Heart left ventricle (tissue), 16 donors: Measurements from ENCODE around the gene EPN2. TPM values are rescaled to one million over a fixed set of nuclear protein-coding genes. Genes with fewer than 3 reads are reported as not detected.

Experiments used
- ATAC-seq, 4 donors: fragments of 200-7000 bp; cut with Tn5 transposase; one replicate each; pipeline ENCODE4 v1.9.1; 2020 to 2022; ENCODE audit warnings: moderate library complexity in 4 of 4, mild to moderate bottlenecking in 3 of 4, moderate number of reproducible peaks in 1 of 4
- DNase-seq, 5 donors: peaks; one replicate each; pipeline ENCODE4 v3.0.0-alpha.2; 2020
- H3K27ac ChIP-seq, 12 donors: fragments of 200-600 bp; sonication (generic) in 4 of 12; one replicate each; pipeline versions ENCODE4 v1.5.0 to v1.8.0; 2016 to 2022; ENCODE audit warnings: mild to moderate bottlenecking in 2 of 12
- H3K27me3 ChIP-seq, 9 donors: fragments of 200-600 bp; sonication (generic) in 2 of 9; one replicate each; pipeline versions ENCODE4 v1.5.1 to v1.8.0; 2016 to 2022; ENCODE audit warnings: mild to moderate bottlenecking in 3 of 9
- H3K36me3 ChIP-seq, 9 donors: fragments of 200-600 bp; sonication (generic) in 2 of 9; one replicate each; pipeline versions ENCODE4 v1.5.0 to v1.8.0; 2018 to 2022; ENCODE audit warnings: mild to moderate bottlenecking in 2 of 9
- H3K4me1 ChIP-seq, 12 donors: fragments of 200-600 bp; sonication (generic) in 4 of 12; one replicate each; pipeline versions ENCODE4 v1.5.0 to v1.8.0; 2016 to 2022; ENCODE audit warnings: mild to moderate bottlenecking in 3 of 12
- H3K4me3 ChIP-seq, 12 donors: fragments of 200-600 bp; sonication (generic) in 4 of 12; one replicate each; pipeline versions ENCODE4 v1.5.0 to v1.8.0; 2017 to 2022; ENCODE audit warnings: mild to moderate bottlenecking in 9 of 12, moderate library complexity in 4 of 12
- H3K9me3 ChIP-seq, 12 donors: fragments of 200-600 bp; sonication (generic) in 4 of 12; one replicate each; pipeline versions ENCODE4 v1.5.0 to v1.8.0; 2016 to 2022; ENCODE audit warnings: mild to moderate bottlenecking in 1 of 12
- POLR2A ChIP-seq, 2 donors: fragments of 450-650 bp; IDR thresholded peaks; one replicate each; pipeline ENCODE4 v1.6.1; 2017; ENCODE audit warnings: antibody characterized with exemption in 2 of 2, mild to moderate bottlenecking in 2 of 2, moderate library complexity in 2 of 2
- WGBS, 4 donors: extraction: QIAGEN DNeasy Blood & Tissue Kit in 2 of 4; methylation state at CpG; one replicate each; pipeline versions ENCODE4 v1.1.5 to v1.1.7; 2013 to 2018; 5-methylcytosine and 5-hydroxymethylcytosine counted together
- intact Hi-C, 10 donors: fragments of 100-400 bp; cut with DNase I; formaldehyde crosslinking; loops; one replicate each; pipeline versions ENCODE4 v1.11.1 to v1.14.2; 2022
- polyA plus RNA-seq, 2 donors: library from polyadenylated mRNA; stranded (reverse); fragments of 200-250 nt; gene quantifications; one replicate each; pipeline ENCODE4 v1.2.3, GENCODE V29; 2013
- total RNA-seq, 9 donors: library from RNA; depleted of rRNA in 2 of 9; stranded (reverse); fragments of >200 nt in 2 of 9; fragmentation: NEBNext Ultra II Directional in 3 of 9; extraction: Animal tissue kit (Norgen Biotek cat#: 25700) in 3 of 9; gene quantifications; one replicate each; pipeline versions ENCODE4 v1.1.0 to v1.2.4, GENCODE V29; 2016 to 2023
- TF ChIP-seq, protein P1 (sequence below), 12 donors: fragments of 200-600 bp; sonication (generic) in 4 of 12; IDR thresholded peaks; one replicate each; pipeline versions ENCODE4 v1.5.0 to v1.8.0; 2018 to 2022; ENCODE audit warnings: antibody characterized with exemption in 12 of 12, mild to moderate bottlenecking in 5 of 12
- donor health status: ischemic (EF 13 %, LVEDD 7.1; RV severe dilation, severe dysfunction).
- donor health status: healthy with polysubstance abuse.
- donor health status: DM: no; HTN: yes; CAD: no.
- donor health status: DM: no; HTN: no; CAD: no.
- donor health status: ischemic (EF 25% LVEDD 6.9; RV normal size, moderate dysfunction).
- donor health status: ischemic (EF 25% LVEDD 5.7; RV mildly dilated, moderate dysfunction).
- donor health status: healthy.
- donor health status: DM: yes; HTN: yes; CAD: no.
- donor health status: ischemic (EF 35%, LVEDD 5.7; RV mildly dilated, moderate dysfunction).
- donor health status: nonischemic (EF 11% LVEDD 7.7; RV severe dilation, severe dysfunction).
- donor health status: DM: yes; HTN: yes; CAD: no.
- donor health status: PGD.
- donor health status: ischemic (EF 29% LVEDD 5.4; RV normal size, mild dysfunction).
- donor health status: nonischemic (EF 23%, LVEDD 6.1; RV moderate dilation, normal function).

The EPN2 gene
- total and polyA plus RNA-seq, 11 donors: 26.4 to 114 (median 72.0) TPM

DNA sequence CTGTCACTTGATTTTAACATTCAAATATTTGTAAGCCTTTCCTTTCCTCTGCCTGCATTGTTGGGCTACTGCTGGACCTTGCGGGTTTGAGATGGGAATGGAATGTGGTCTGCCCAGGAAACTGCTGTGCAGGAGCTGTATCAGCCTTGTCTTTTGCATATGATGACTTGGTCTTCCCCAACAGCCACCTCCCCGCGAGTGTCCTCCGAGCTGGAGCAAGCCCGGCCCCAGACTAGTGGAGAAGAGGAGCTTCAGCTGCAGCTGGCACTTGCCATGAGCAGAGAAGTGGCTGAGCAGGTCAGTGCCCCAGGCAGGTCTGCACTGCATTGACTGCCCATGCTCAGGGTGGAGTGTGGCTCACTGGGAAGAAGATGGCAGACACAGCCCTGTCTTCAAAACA, 72.5 kb downstream of the EPN2 start:
- DNase-seq (no peak), ATAC-seq (no peak)
- Histone ChIP-seq H3K27ac (no peak overlapping the region), H3K36me3 (peaks cover 0 to 51% (median 34%) of the 10 kb centered on the region in 9 donors), H3K9me3 (no peaks in the 10 kb centered on the region), H3K4me3 (no peak overlapping the region), H3K4me1 (peaks cover 0 to 62% (median 45%) of the 10 kb centered on the region in 12 donors), H3K27me3 (peaks cover 0 to 33% (median 0%) of the 10 kb centered on the region in 9 donors)
- WGBS, 4 donors: 90 to 97% (median 92%) methylated on average over 3 to 5 of the region's 5 CpGs
- TF ChIP-seq, protein P1, sequence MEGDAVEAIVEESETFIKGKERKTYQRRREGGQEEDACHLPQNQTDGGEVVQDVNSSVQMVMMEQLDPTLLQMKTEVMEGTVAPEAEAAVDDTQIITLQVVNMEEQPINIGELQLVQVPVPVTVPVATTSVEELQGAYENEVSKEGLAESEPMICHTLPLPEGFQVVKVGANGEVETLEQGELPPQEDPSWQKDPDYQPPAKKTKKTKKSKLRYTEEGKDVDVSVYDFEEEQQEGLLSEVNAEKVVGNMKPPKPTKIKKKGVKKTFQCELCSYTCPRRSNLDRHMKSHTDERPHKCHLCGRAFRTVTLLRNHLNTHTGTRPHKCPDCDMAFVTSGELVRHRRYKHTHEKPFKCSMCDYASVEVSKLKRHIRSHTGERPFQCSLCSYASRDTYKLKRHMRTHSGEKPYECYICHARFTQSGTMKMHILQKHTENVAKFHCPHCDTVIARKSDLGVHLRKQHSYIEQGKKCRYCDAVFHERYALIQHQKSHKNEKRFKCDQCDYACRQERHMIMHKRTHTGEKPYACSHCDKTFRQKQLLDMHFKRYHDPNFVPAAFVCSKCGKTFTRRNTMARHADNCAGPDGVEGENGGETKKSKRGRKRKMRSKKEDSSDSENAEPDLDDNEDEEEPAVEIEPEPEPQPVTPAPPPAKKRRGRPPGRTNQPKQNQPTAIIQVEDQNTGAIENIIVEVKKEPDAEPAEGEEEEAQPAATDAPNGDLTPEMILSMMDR (IDR thresholded peaks at IDR 0.05): no peak
- TF ChIP-seq POLR2A (IDR thresholded peaks at IDR 0.05): no peak
- intact Hi-C loops: loop anchor here in 1 of 10 donors (5.0 kb wide), 1 partner anchor 453 kb away; no protein-coding TSS in a partner anchor

DNA sequence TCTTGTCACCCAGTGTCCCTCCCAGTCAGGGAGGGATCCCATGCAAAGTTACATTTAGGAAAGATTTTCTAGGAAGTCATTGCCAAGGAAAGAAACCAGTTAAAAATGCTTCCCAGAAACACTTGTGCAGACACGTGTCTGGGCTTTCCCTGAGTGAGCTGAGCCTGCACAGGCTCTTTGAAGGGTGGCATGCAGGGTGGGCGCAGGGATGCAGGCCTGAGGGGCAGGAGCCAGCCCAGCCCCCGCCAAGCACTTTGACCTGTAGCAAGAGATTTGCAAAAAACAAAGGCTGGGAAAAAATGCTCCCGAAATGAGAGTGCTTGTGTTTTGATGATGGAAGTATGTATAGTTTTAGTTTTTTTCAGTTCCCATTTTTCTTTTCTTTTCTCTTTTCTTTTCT, 73.0 kb downstream of the EPN2 start:
- DNase-seq (no peak), ATAC-seq (no peak)
- TF ChIP-seq POLR2A (IDR thresholded peaks at IDR 0.05): no peak
- TF ChIP-seq, protein P1 (IDR thresholded peaks at IDR 0.05): no peak
- Histone ChIP-seq H3K36me3 (peaks cover 0 to 56% (median 34%) of the 10 kb centered on the region in 9 donors), H3K4me1 (peaks cover 0 to 57% (median 41%) of the 10 kb centered on the region in 12 donors), H3K27ac (no peak overlapping the region), H3K4me3 (no peak overlapping the region), H3K27me3 (peaks cover 0 to 33% (median 0%) of the 10 kb centered on the region in 9 donors), H3K9me3 (no peaks in the 10 kb centered on the region)
- WGBS, 4 donors: 76 to 86% (median 80%) methylated on average over 4 of the region's 4 CpGs
- intact Hi-C loops: loop anchor here in 1 of 10 donors (5.0 kb wide), 1 partner anchor 452 kb away; no protein-coding TSS in a partner anchor

DNA sequence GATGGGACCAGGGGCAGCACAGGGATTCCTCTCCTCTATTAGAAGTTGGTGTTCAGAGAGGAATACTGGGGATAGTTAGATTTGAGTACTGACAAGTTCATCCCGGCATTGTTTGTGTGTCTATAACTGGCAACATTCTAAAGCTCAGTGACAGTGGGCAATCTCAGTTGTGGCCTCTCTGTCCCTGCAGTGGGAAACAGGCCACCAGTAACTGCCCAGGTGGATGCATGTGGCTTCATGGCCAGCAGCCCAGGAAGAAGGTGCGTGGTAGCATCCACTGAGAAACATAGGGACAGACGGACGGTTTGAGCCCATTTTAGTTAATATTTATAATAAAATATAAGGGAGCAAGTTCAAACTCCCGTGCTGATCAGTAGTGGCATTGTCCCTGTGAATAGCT, 73.8 kb downstream of the EPN2 start:
- Histone ChIP-seq H3K36me3 (peaks cover 0 to 63% (median 34%) of the 10 kb centered on the region in 9 donors), H3K27ac (peak overlapping the region in 11 of 12 donors; percentile 42 to 85 (median 80)), H3K27me3 (peaks cover 0 to 40% (median 0%) of the 10 kb centered on the region in 9 donors), H3K4me3 (no peak overlapping the region), H3K4me1 (peaks cover 0 to 49% (median 32%) of the 10 kb centered on the region in 12 donors), H3K9me3 (no peaks in the 10 kb centered on the region)
- intact Hi-C loops: loop anchor here in 1 of 10 donors (5.0 kb wide), 1 partner anchor 451 kb away; no protein-coding TSS in a partner anchor
- TF ChIP-seq, protein P1 (IDR thresholded peaks at IDR 0.05): no peak
- no peak for TF ChIP-seq POLR2A (IDR thresholded peaks at IDR 0.05)
- ATAC-seq: no peak
- 81 to 86% (median 84%) methylated on average over 5 of the region's 5 CpGs for WGBS, 4 donors
- DNase-seq: no peak

DNA sequence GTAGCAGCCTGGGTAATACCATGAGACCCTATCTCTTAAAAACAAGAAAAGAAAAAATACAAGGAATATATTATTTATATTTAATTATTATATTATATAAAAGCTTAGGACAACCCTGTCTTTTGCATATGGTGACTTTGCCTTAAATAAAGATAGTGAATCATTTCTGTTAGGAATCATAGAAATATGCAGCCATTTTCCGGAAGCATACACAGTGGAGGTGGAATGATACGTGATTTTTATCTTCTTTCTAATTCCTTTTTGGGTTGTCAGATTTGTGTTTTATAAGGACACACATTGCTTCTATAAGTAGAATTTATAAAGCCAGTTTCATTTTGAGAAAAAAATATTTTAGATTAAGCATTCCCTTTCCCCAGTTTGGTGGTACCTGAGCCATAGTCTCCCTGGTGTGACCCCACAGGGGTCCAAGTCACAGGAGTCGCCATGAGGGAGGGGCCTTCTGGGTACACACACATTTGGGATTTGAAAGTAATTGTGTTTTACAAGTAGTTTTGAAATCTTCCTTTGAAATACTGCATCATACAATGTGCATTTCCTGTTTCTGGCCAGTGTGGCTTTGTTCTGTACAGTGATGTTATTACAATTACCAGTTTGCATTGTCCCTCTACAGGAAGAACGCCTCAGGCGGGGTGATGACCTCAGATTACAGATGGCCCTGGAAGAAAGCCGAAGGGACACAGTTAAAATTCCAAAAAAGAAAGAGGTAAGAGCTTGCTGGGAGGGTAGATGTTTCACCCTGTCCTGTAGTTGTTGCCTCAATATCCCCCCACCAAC, 74.5 kb downstream of the EPN2 start:
- H3K27me3 ChIP-seq: peaks cover 0 to 45% (median 0%) of the 10 kb centered on the region in 9 donors
- no peaks in the 10 kb centered on the region for H3K9me3 ChIP-seq
- H3K4me3 ChIP-seq: no peak overlapping the region
- peak in 3 of 5 donors; percentile 37 to 56 (median 52) for DNase-seq
- TF ChIP-seq POLR2A (IDR thresholded peaks at IDR 0.05): no peak
- TF ChIP-seq, protein P1 (IDR thresholded peaks at IDR 0.05): no peak
- peak overlapping the region; percentile 28 to 85 (median 79) for H3K27ac ChIP-seq
- ATAC-seq: peak; percentile 60 to 84 (median 66)
- peaks cover 0 to 43% (median 27%) of the 10 kb centered on the region in 12 donors for H3K4me1 ChIP-seq
- intact Hi-C loops: loop anchor here in 1 of 10 donors (5.0 kb wide), 1 partner anchor 451 kb away; no protein-coding TSS in a partner anchor
- H3K36me3 ChIP-seq: peaks cover 0 to 66% (median 37%) of the 10 kb centered on the region in 9 donors
- WGBS, 4 donors: 65 to 72% (median 71%) methylated on average over 6 of the region's 6 CpGs
